Measurements from ENCODE around the gene C4orf50.

GRCh38 chr4:6047130-6047673, 29.0 kb upstream of the C4orf50 start:
- TF ChIP-seq CTCF (IDR thresholded peaks at IDR 0.05; ENCODE audit: borderline replicate concordance, extremely low read depth, low read length, poor library complexity, severe bottlenecking) (no peak), EZH2 (IDR thresholded peaks at IDR 0.05; ENCODE audit: borderline replicate concordance, low read depth, low read length, severe bottlenecking) (no peak)

Data from DND-41 (cell line).